ENCODE results near the gene GMDS. TPM values are rescaled to one million over a fixed set of nuclear protein-coding genes. Genes with fewer than 3 reads are reported as not detected.

The GMDS gene
- total and polyA plus RNA-seq, 2 of the 13 experiments (the other 11 are each of a cell fraction or from before 2014, with no cell fraction given): 64.4 to 112 TPM

DNA sequence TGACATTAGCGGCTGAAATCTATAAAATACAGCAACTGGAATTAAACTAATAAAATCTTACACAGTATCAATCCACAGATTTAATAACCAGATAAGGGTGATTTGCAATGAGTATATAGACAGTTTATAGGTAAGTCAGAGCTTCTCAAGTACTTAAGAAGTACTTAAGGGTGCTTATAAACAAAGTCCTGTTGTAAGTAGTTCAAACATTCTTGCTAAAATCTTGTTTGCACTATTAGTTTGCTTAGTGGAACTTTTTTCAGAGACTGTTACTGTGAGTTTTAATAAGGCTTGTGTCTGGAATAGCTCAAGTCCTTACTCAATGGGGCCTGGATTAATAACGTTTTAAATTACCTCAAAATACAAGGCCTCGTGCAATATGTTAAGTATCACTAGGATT lies 240.5 kb downstream of the GMDS start:
- DNase-seq (ENCODE audit: low spot score): no peak
- no peak overlapping the region for H3K4me2 ChIP-seq (ENCODE audit: low read depth, low read length)
- no peaks in the 10 kb centered on the region for H4K20me1 ChIP-seq (ENCODE audit: insufficient read depth, low read length)
- ATAC-seq: no peak
- H3K9ac ChIP-seq (ENCODE audit: insufficient read depth, low read depth, low read length): no peak overlapping the region
- H3K79me2 ChIP-seq (ENCODE audit: insufficient read depth, low read length): peaks cover 8% of the 10 kb centered on the region
- no peak overlapping the region for H3K27ac ChIP-seq (ENCODE audit: extremely low read length, insufficient read depth, low read length)
- peaks cover 0 to 9% of the 10 kb centered on the region in 2 experiments; a peak in 2 of 5 replicates for H3K36me3 ChIP-seq (replicated peaks in 1 of 2; ENCODE audit: control insufficient read depth in 1 of 2, insufficient read depth in 2 of 2, low read length in 2 of 2)
- peaks cover 8% of the 10 kb centered on the region; the same call in 1 of the 2 replicates for H3K4me1 ChIP-seq (ENCODE audit: insufficient read depth, low read length)
- TF ChIP-seq, protein P1, sequence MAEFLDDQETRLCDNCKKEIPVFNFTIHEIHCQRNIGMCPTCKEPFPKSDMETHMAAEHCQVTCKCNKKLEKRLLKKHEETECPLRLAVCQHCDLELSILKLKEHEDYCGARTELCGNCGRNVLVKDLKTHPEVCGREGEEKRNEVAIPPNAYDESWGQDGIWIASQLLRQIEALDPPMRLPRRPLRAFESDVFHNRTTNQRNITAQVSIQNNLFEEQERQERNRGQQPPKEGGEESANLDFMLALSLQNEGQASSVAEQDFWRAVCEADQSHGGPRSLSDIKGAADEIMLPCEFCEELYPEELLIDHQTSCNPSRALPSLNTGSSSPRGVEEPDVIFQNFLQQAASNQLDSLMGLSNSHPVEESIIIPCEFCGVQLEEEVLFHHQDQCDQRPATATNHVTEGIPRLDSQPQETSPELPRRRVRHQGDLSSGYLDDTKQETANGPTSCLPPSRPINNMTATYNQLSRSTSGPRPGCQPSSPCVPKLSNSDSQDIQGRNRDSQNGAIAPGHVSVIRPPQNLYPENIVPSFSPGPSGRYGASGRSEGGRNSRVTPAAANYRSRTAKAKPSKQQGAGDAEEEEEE (CRISPR knock-in tag; IDR thresholded peaks at IDR 0.05; ENCODE audit: borderline replicate concordance): no peak
- TF ChIP-seq MAFF (IDR thresholded peaks at IDR 0.05; ENCODE audit: low read depth, low read length): no peak
- TF ChIP-seq MATR3 (CRISPR knock-in tag; IDR thresholded peaks at IDR 0.05): no peak
- TF ChIP-seq, protein P2, sequence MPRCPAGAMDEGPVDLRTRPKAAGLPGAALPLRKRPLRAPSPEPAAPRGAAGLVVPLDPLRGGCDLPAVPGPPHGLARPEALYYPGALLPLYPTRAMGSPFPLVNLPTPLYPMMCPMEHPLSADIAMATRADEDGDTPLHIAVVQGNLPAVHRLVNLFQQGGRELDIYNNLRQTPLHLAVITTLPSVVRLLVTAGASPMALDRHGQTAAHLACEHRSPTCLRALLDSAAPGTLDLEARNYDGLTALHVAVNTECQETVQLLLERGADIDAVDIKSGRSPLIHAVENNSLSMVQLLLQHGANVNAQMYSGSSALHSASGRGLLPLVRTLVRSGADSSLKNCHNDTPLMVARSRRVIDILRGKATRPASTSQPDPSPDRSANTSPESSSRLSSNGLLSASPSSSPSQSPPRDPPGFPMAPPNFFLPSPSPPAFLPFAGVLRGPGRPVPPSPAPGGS (CRISPR knock-in tag; IDR thresholded peaks at IDR 0.05): no peak
- no peak for TF ChIP-seq ZNF136 (CRISPR knock-in tag; IDR thresholded peaks at IDR 0.05; ENCODE audit: low read depth)
- no peak for TF ChIP-seq DBP (CRISPR knock-in tag; IDR thresholded peaks at IDR 0.05; ENCODE audit: not compliant biosample characterization)
- TF ChIP-seq, protein P3, sequence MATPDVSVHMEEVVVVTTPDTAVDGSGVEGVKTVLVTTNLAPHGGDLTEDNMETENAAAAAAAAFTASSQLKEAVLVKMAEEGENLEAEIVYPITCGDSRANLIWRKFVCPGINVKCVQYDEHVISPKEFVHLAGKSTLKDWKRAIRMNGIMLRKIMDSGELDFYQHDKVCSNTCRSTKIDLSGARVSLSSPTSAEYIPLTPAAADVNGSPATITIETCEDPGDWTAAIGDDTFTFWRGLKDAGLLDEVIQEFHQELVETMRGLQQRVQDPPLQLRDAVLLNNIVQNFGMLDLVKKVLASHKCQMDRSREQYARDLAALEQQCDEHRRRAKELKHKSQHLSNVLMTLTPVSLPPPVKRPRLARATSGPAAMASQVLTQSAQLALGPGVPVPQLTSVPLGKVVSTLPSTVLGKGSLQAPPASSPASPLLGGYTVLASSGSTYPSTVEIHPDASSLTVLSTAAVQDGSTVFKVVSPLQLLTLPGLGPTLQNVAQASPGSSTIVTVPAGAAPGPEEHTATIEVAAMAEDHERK (CRISPR knock-in tag; IDR thresholded peaks at IDR 0.05; ENCODE audit: low read depth): no peak
- no peak for TF ChIP-seq ATF7 (IDR thresholded peaks at IDR 0.05)
- TF ChIP-seq ATF7 (CRISPR knock-in tag; IDR thresholded peaks at IDR 0.05): no peak
- TF ChIP-seq, protein P4, sequence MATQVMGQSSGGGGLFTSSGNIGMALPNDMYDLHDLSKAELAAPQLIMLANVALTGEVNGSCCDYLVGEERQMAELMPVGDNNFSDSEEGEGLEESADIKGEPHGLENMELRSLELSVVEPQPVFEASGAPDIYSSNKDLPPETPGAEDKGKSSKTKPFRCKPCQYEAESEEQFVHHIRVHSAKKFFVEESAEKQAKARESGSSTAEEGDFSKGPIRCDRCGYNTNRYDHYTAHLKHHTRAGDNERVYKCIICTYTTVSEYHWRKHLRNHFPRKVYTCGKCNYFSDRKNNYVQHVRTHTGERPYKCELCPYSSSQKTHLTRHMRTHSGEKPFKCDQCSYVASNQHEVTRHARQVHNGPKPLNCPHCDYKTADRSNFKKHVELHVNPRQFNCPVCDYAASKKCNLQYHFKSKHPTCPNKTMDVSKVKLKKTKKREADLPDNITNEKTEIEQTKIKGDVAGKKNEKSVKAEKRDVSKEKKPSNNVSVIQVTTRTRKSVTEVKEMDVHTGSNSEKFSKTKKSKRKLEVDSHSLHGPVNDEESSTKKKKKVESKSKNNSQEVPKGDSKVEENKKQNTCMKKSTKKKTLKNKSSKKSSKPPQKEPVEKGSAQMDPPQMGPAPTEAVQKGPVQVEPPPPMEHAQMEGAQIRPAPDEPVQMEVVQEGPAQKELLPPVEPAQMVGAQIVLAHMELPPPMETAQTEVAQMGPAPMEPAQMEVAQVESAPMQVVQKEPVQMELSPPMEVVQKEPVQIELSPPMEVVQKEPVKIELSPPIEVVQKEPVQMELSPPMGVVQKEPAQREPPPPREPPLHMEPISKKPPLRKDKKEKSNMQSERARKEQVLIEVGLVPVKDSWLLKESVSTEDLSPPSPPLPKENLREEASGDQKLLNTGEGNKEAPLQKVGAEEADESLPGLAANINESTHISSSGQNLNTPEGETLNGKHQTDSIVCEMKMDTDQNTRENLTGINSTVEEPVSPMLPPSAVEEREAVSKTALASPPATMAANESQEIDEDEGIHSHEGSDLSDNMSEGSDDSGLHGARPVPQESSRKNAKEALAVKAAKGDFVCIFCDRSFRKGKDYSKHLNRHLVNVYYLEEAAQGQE (IDR thresholded peaks at IDR 0.05; ENCODE audit: borderline replicate concordance in 1 of 2, low read depth in 1 of 2, low read length in 2 of 2): no peak
- TF ChIP-seq, protein P5, sequence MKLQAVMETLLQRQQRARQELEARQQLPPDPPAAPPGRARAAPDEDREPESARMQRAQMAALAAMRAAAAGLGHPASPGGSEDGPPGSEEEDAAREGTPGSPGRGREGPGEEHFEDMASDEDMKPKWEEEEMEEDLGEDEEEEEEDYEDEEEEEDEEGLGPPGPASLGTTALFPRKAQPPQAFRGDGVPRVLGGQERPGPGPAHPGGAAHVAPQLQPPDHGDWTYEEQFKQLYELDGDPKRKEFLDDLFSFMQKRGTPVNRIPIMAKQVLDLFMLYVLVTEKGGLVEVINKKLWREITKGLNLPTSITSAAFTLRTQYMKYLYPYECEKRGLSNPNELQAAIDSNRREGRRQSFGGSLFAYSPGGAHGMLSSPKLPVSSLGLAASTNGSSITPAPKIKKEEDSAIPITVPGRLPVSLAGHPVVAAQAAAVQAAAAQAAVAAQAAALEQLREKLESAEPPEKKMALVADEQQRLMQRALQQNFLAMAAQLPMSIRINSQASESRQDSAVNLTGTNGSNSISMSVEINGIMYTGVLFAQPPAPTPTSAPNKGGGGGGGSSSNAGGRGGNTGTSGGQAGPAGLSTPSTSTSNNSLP (IDR thresholded peaks at IDR 0.05; ENCODE audit: low read depth, low read length): no peak
- TF ChIP-seq KLF15 (CRISPR knock-in tag; IDR thresholded peaks at IDR 0.05; ENCODE audit: borderline replicate concordance): no peak
- FAIRE-seq: no peak
- WGBS (ENCODE audit: low lambda C conversion rate): 84% methylated on average over 3 of the region's 3 CpGs
- ChIA-PET POLR2A (no interaction called here), CTCF (ENCODE audit: low intra/inter-chr PET ratio, low total read pairs) (no interaction called here)
- no peaks in the 10 kb centered on the region for H3K9me3 ChIP-seq (ENCODE audit: low read length)
- intact Hi-C loops (cut with micrococcal nuclease; ENCODE audit: unreplicated experiment): no loop called here
- no peaks in the 10 kb centered on the region for H3K27me3 ChIP-seq (ENCODE audit: control insufficient read depth in 1 of 2, insufficient read depth in 2 of 2, low read length in 2 of 2)
- BruUV-seq (replicated peaks): no TSS peak
- H2AFZ ChIP-seq (ENCODE audit: low read length): no peak overlapping the region
- no peak overlapping the region for H3K4me3 ChIP-seq (replicated peaks in 1 of 3; ENCODE audit: insufficient read depth in 1 of 3, low read depth in 2 of 3, low read length in 3 of 3)
- in situ Hi-C loops (cut with HindIII; ENCODE audit: extremely low pct_ligation_motif_present, low pct_unique_long_range_greater_than_20kb): no loop called here
